HG02610 (cell line): ENCODE data around the gene MAP10.

Experiments
- ATAC-seq: cut with Tn5 transposase; IDR thresholded peaks from one replicate; pipeline ENCODE4 v1.9.1; 2021; ENCODE audit warnings: mild to moderate bottlenecking, moderate library complexity; ENCODE audit not compliant: unreplicated experiment

Gene MAP10

DNA sequence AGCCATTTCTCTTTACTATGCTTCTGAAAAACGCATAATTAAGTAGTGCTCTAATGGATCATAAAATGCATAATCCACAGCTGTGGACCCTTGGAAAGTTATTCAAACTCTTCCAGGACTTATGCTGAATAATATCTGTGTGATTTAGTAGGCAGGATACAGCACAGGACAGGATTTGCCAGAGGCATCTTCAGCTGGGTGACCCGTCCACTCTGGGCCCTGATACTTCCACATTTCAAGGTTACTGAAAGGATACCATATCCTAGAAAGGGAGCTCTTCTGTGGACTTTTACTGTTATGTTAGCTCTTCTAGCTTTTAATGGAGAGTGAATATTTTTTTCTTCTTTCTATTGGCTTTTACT is 49.6 kb downstream of the MAP10 start:
- no peak for ATAC-seq

- ATAC-seq, result no peak
Measured at GRCh38 chr1:232856541-232856940, 51.3 kb downstream of the MAP10 start.
